Mesendoderm (in vitro differentiated cells): ENCODE results near the gene NT5DC3.
A peak's percentile ranks its signal among the peaks of the same experiment; 100 is the strongest.

Source experiments
- DNase-seq: peaks from one replicate; pipeline ENCODE4 v3.0.0; 2013
- H2AK5ac ChIP-seq: 2 replicates; pipeline ENCODE4 v1.6.1; 2013; ENCODE audit warnings: low read length, inconsistent platforms
- H2BK120ac ChIP-seq: 2 replicates; pipeline ENCODE4 v1.6.1; 2013; ENCODE audit warnings: low read depth, mild to moderate bottlenecking, low read length, moderate library complexity, mixed read lengths
- H2BK15ac ChIP-seq: replicated peaks from 2 replicates; pipeline ENCODE4 v1.6.1; 2013; ENCODE audit warnings: low read depth, mild to moderate bottlenecking, moderate library complexity
- H2BK5ac ChIP-seq: 2 replicates; pipeline ENCODE4 v1.6.1; 2013; ENCODE audit warnings: low read length, inconsistent platforms
- H3K18ac ChIP-seq: 2 replicates; pipeline ENCODE4 v1.6.1; 2013; ENCODE audit warnings: mild to moderate bottlenecking, low read length, mixed read lengths
- H3K23ac ChIP-seq: one replicate; pipeline ENCODE4 v1.6.1; 2013; ENCODE audit warnings: low read length
- H3K27ac ChIP-seq: 2 replicates; pipeline ENCODE4 v1.5.1; 2013; ENCODE audit warnings: low read depth, mild to moderate bottlenecking, inconsistent platforms, low read length, moderate library complexity
- H3K27me3 ChIP-seq: 2 replicates; pipeline ENCODE4 v1.6.1; 2013; ENCODE audit warnings: low read length, control low read depth, mild to moderate bottlenecking, inconsistent platforms; ENCODE audit not compliant: insufficient read depth, poor library complexity
- H3K36me3 ChIP-seq: 2 replicates; pipeline ENCODE4 v1.6.1; 2013; ENCODE audit warnings: low read length, inconsistent platforms; ENCODE audit not compliant: control insufficient read depth, insufficient read depth
- H3K4ac ChIP-seq: one replicate; pipeline ENCODE4 v1.6.1; 2013; ENCODE audit warnings: low read depth, mild to moderate bottlenecking, low read length, moderate library complexity
- H3K4me1 ChIP-seq: 2 replicates; pipeline ENCODE4 v1.6.1; 2013; ENCODE audit warnings: low read depth, low read length, inconsistent platforms; ENCODE audit not compliant: control insufficient read depth
- H3K4me2 ChIP-seq: 2 replicates; pipeline ENCODE4 v1.6.1; 2013; ENCODE audit warnings: low read length
- H3K4me3 ChIP-seq: 2 replicates; pipeline ENCODE4 v1.5.1; 2013; ENCODE audit warnings: mild to moderate bottlenecking, low read length
- H3K56ac ChIP-seq: one replicate; pipeline ENCODE4 v1.6.1; 2013; ENCODE audit warnings: low read length
- H3K79me1 ChIP-seq: 2 replicates; pipeline ENCODE4 v1.6.1; 2013; ENCODE audit warnings: low read length, inconsistent platforms
- H3K79me2 ChIP-seq: 2 replicates; pipeline ENCODE4 v1.6.1; 2013; ENCODE audit warnings: mild to moderate bottlenecking, low read length; ENCODE audit not compliant: control insufficient read depth, insufficient read depth
- H3K9ac ChIP-seq: 2 replicates; pipeline ENCODE4 v1.6.1; 2013; ENCODE audit warnings: low read length, inconsistent platforms
- H4K5ac ChIP-seq: one replicate; pipeline ENCODE4 v1.6.1; 2013; ENCODE audit warnings: low read length
- H4K8ac ChIP-seq: one replicate; pipeline ENCODE4 v1.6.1; 2013; ENCODE audit warnings: low read depth, mild to moderate bottlenecking, control low read depth, low read length, moderate library complexity
- WGBS: extraction: QIAGEN DNeasy Blood & Tissue Kit; methylation state at CpG from one replicate; pipeline ENCODE4 v1.1.7; 2013; ENCODE audit warnings: low lambda C conversion rate, missing lambda C conversion rate; ENCODE audit not compliant: insufficient coverage; ENCODE audit errors: extremely low coverage; 5-methylcytosine and 5-hydroxymethylcytosine counted together

NT5DC3 gene

DNA sequence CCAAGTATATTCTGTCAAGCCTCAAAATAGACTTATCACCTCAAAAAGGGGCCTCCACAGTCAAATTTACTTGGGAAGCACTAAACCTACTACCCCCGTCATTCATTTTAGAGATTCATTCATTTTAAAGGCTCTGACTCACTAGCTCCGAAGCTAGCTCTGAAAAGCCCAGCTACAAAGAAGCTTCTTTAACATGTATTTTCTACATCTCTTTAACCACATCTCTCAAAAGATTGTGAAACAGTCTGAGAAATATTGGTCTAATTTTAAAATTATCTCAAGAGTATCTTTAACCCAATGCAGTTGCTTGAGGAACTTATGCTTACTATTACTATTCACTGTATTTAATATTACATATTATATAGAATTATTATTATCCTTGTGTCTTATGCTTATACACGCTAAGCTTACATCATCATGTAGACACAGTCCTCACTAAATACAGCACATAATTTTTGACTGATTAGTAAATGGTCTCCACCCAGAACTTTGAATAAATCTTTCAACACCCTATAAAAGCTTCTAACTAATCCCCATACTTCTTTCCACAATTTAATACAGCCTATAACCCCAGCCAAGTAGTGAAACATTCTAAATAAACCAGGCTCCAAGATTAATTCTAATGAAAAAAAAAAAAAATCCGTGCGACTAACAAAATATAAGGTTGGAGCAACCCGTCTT, 7.8 kb downstream of the NT5DC3 start:
- Histone ChIP-seq H2BK120ac (no peak overlapping the region), H2AK5ac (no peak overlapping the region), H3K56ac (peak overlapping the region; percentile 25), H3K18ac (no peak overlapping the region), H3K27ac (no peak overlapping the region), H3K4me3 (no peak overlapping the region), H3K4me2 (no peak overlapping the region), H3K36me3 (no peaks in the 10 kb centered on the region), H4K8ac (no peak overlapping the region), H3K79me2 (peaks cover 15% of the 10 kb centered on the region), H3K79me1 (peaks cover 8% of the 10 kb centered on the region), H3K9ac (no peak overlapping the region), H3K23ac (no peak overlapping the region), H3K27me3 (no peaks in the 10 kb centered on the region), H3K4me1 (peaks cover 3% of the 10 kb centered on the region), H3K4ac (no peak overlapping the region), H2BK5ac (no peak overlapping the region), H2BK15ac (no peak overlapping the region), H4K5ac (no peak overlapping the region)
- WGBS: no CpG with 5 or more reads among the region's 6 CpGs
- DNase-seq: no peak

DNA sequence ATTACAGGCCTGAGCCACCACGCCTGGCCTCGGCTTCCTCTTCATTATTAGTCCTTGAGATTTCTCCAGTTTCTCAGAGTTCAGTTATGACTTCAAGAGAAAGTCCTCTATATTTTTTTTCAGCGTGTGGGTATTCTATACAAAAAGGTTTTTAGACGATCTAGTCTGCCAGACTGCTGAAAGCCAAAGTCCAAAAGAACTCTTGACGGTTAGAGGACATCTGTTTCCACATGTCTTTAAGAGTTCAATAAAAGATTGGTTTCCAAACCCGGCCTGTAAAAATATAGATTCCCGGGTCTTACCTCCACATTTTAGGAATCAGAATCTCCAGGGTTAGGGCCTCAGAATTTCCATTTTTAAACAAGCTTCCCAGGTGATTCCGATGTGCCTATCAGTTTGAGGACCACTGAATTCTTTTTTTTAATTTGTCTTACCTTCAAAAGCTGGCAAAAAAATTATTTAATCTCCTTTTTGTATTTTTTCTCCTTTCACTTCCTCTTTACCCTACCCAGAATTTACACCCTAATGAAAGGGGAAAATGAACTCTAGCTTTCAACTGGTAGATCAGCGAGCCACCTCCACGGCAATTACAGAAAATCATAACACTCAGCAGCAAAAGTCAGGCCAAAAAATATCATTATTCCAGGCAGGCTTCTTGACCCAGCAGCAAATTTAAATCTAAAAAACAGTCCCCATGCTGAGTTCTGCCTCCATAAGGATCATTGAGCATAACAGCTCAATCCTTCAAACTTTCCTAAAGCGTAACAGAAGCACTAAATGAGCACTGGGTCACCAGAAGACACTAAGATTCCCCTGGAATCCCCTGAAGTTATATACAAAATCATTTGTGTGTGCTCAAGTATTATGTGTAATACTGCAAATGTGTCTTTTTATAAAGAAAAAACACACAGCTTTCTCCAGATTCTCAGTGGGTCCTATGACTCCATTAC, 8.7 kb downstream of the NT5DC3 start:
- Histone ChIP-seq H3K56ac (no peak overlapping the region), H3K27ac (no peak overlapping the region), H3K18ac (no peak overlapping the region), H3K23ac (no peak overlapping the region), H2BK120ac (no peak overlapping the region), H4K5ac (no peak overlapping the region), H3K27me3 (no peaks in the 10 kb centered on the region), H4K8ac (no peak overlapping the region), H3K4me3 (no peak overlapping the region), H3K4me1 (peaks cover 3% of the 10 kb centered on the region), H3K4me2 (no peak overlapping the region), H3K36me3 (no peaks in the 10 kb centered on the region), H3K4ac (no peak overlapping the region), H2BK5ac (no peak overlapping the region), H3K79me2 (peaks cover 15% of the 10 kb centered on the region), H3K79me1 (peaks cover 9% of the 10 kb centered on the region), H3K9ac (no peak overlapping the region), H2AK5ac (no peak overlapping the region), H2BK15ac (no peak overlapping the region)
- no peak for DNase-seq
- no CpG with 5 or more reads among the region's 11 CpGs for WGBS

DNA sequence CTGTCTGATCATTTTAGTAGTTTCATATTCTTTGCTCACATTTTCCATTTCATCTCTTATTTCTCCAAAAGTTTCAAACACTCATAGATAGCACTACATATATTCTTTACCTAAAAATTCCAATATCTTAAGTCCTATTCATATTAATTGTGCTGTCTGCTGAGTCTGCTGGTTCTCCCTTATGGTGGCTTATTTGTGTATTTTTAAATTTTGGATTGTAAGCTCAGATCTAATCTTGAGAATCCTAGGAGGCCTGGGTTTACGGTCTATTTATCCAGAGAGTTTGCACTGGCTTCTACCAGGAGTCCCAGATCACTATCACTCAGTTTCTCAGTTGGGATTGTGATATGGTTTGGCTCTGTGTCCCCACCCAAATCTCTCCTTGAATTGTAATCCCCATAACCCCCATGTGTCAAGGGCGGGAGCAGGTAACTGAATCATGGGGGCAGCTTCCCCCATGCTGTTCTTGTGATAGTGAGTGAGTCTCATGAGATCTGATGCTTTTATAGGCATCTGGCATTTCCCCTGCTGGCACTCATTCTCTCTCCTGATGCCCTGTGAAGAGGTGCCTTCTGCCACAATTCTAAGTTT, 10.2 kb downstream of the NT5DC3 start:
- Histone ChIP-seq H3K79me2 (peaks cover 15% of the 10 kb centered on the region), H3K79me1 (peaks cover 9% of the 10 kb centered on the region), H3K9ac (no peak overlapping the region), H3K56ac (no peak overlapping the region), H3K4ac (no peak overlapping the region), H2AK5ac (no peak overlapping the region), H4K8ac (no peak overlapping the region), H3K36me3 (no peaks in the 10 kb centered on the region), H3K4me3 (no peak overlapping the region), H4K5ac (no peak overlapping the region), H2BK5ac (no peak overlapping the region), H3K18ac (no peak overlapping the region), H3K27me3 (no peaks in the 10 kb centered on the region), H3K23ac (no peak overlapping the region), H3K4me1 (peaks cover 4% of the 10 kb centered on the region), H2BK120ac (no peak overlapping the region), H2BK15ac (no peak overlapping the region), H3K27ac (no peak overlapping the region), H3K4me2 (no peak overlapping the region)
- no peak for DNase-seq
- no CpG with 5 or more reads among the region's 2 CpGs for WGBS

DNA sequence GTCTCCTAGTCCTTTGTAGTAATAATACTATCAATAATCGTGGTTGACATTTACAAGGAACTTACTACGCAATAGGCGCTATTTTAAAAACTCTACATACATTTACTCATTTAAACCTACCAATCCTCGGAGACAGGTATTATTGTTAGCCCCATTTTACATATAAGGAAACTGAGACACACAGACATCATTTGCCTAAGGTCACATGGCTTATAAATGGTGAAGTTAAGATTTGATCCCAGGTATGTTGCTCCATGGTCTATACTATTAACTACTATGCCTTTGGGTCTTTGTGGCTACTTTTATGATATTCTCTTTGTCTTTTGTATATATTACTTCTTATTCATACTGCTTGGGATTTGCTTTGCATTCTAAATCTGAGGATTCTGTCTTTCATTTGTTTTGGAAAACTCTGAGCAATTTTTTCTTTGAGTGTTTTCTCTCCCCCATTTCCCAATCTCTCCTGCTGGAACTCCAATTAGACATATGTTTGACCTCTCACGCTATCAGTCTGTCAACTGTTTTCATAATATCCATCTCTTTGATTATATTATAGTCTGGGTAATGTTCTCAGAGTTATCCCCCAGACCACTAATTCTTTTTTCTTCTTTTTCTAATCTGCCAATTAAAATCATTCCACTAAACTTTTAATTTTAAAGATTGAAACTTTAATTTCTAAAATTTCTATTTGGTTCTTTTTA, 10.9 kb downstream of the NT5DC3 start:
- no peak overlapping the region for H3K27ac ChIP-seq
- H2BK15ac ChIP-seq: no peak overlapping the region
- no peaks in the 10 kb centered on the region for H3K27me3 ChIP-seq
- no peaks in the 10 kb centered on the region for H3K36me3 ChIP-seq
- no peak overlapping the region for H4K8ac ChIP-seq
- no peak overlapping the region for H3K18ac ChIP-seq
- no peak overlapping the region for H2BK120ac ChIP-seq
- H3K4me1 ChIP-seq: peaks cover 5% of the 10 kb centered on the region
- H2BK5ac ChIP-seq: no peak overlapping the region
- H3K9ac ChIP-seq: no peak overlapping the region
- no peak for DNase-seq
- no peak overlapping the region for H2AK5ac ChIP-seq
- WGBS: 71% methylated on average over 2 of the region's 5 CpGs
- H3K79me2 ChIP-seq: peaks cover 13% of the 10 kb centered on the region
- H3K4me3 ChIP-seq: no peak overlapping the region
- no peak overlapping the region for H3K56ac ChIP-seq
- H3K23ac ChIP-seq: no peak overlapping the region
- H3K4ac ChIP-seq: no peak overlapping the region
- H4K5ac ChIP-seq: no peak overlapping the region
- H3K79me1 ChIP-seq: peaks cover 8% of the 10 kb centered on the region
- no peak overlapping the region for H3K4me2 ChIP-seq

DNA sequence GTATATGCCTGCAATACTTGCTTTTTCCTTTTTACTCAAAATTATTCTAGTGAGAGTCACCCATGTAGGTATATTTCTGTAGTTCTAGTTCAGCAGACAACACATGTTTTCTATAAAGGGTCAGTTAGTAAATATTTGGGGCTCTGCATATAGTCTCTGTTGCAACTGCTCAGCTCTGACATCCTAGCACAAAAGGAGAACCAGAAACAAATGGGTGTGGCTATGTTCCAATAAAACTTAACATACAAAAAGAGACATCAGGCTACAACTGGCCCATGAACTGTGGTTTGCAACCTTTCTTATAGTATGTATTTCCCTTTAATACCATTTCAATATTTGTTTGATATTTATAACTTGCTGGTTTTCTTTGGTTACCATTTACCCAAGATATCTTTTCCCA, 11.9 kb downstream of the NT5DC3 start:
- Histone ChIP-seq H3K4ac (no peak overlapping the region), H3K23ac (no peak overlapping the region), H2BK120ac (no peak overlapping the region), H3K9ac (no peak overlapping the region), H3K4me1 (peaks cover 2% of the 10 kb centered on the region), H3K27ac (no peak overlapping the region), H3K18ac (no peak overlapping the region), H3K4me2 (no peak overlapping the region), H2BK5ac (no peak overlapping the region), H3K56ac (no peak overlapping the region), H3K36me3 (no peaks in the 10 kb centered on the region), H2AK5ac (no peak overlapping the region), H4K8ac (no peak overlapping the region), H3K79me1 (peaks cover 5% of the 10 kb centered on the region), H4K5ac (no peak overlapping the region), H3K79me2 (peaks cover 12% of the 10 kb centered on the region), H3K27me3 (no peaks in the 10 kb centered on the region), H2BK15ac (no peak overlapping the region), H3K4me3 (no peak overlapping the region)
- DNase-seq: no peak
